GM23338 (cell line): Measurements from ENCODE around the gene ABCC1. TPM values are rescaled to one million over a fixed set of nuclear protein-coding genes. Genes with fewer than 3 reads are reported as not detected.

Source experiments
- ATAC-seq: fragments of 200-7000 bp; cut with Tn5 transposase; 3 replicates; pipeline ENCODE4 v1.9.1; 2020
- DNase-seq: peaks from one replicate; pipeline ENCODE4 v3.0.0-alpha.2; 2015; ENCODE audit warnings: low spot score
- H2AFZ ChIP-seq: fragments of 200-600 bp; sonication (generic); 2 replicates; pipeline ENCODE4 v1.8.0; 2016; ENCODE audit warnings: antibody characterized with exemption, mild to moderate bottlenecking, moderate library complexity
- H3F3A ChIP-seq: fragments of 200-600 bp; sonication (generic); replicated peaks from 2 replicates; pipeline ENCODE4 v1.8.0; 2017; ENCODE audit warnings: antibody characterized with exemption, mixed run types, low read depth
- H3K27ac ChIP-seq: fragments of 200-600 bp; sonication (generic); 2 replicates; pipeline ENCODE4 v1.6.1; 2016; ENCODE audit warnings: low read depth
- H3K27me3 ChIP-seq: fragments of 200-600 bp; sonication (generic); 2 replicates; pipeline ENCODE4 v1.8.0; 2016; ENCODE audit warnings: mild to moderate bottlenecking, mixed run types, moderate library complexity; ENCODE audit not compliant: insufficient read depth
- H3K36me3 ChIP-seq: fragments of 200-600 bp; sonication (generic); 2 replicates; pipeline ENCODE4 v1.8.0; 2016; ENCODE audit warnings: mild to moderate bottlenecking; ENCODE audit not compliant: insufficient read depth
- H3K4me1 ChIP-seq: fragments of 200-600 bp; sonication (generic); 2 replicates; pipeline ENCODE4 v1.8.0; 2016; ENCODE audit warnings: mild to moderate bottlenecking, moderate library complexity; ENCODE audit not compliant: insufficient read depth
- H3K4me2 ChIP-seq: fragments of 200-600 bp; sonication (generic); 2 replicates; pipeline ENCODE4 v1.7.1; 2017; ENCODE audit warnings: mixed run types
- H3K4me3 ChIP-seq: fragments of 200-600 bp; sonication (generic); 2 replicates; pipeline ENCODE4 v1.6.1; 2016; ENCODE audit warnings: mixed run types
- H3K79me2 ChIP-seq: fragments of 200-600 bp; sonication (generic); replicated peaks from 2 replicates; pipeline ENCODE4 v1.8.0; 2017; ENCODE audit warnings: mild to moderate bottlenecking; ENCODE audit not compliant: insufficient read depth
- H3K9me2 ChIP-seq: fragments of 200-600 bp; sonication (generic); 2 replicates; pipeline ENCODE4 v1.8.0; 2017; ENCODE audit not compliant: insufficient read depth
- H4K20me1 ChIP-seq: fragments of 200-600 bp; sonication (generic); replicated peaks from 2 replicates; pipeline ENCODE4 v1.8.0; 2017; ENCODE audit warnings: mild to moderate bottlenecking; ENCODE audit not compliant: insufficient read depth
- H3K27ac Mint-ChIP-seq: 2 replicates; pipeline ENCODE4 v1.8.0; 2020; ENCODE audit warnings: inconsistent platforms, mild to moderate bottlenecking, moderate library complexity, mixed read lengths
- H3K27me3 Mint-ChIP-seq: 3 replicates; pipeline ENCODE4 v1.8.0; 2022; ENCODE audit warnings: low read depth, mild to moderate bottlenecking, moderate library complexity, mixed read lengths, inconsistent platforms; ENCODE audit not compliant: insufficient read depth, poor library complexity
- H3K36me3 Mint-ChIP-seq: 3 replicates; pipeline ENCODE4 v1.8.0; 2021; ENCODE audit warnings: low read depth, mild to moderate bottlenecking, inconsistent platforms, moderate library complexity, mixed read lengths
- H3K4me1 Mint-ChIP-seq: 3 replicates; pipeline ENCODE4 v1.8.0; 2020; ENCODE audit warnings: mild to moderate bottlenecking, inconsistent platforms, mixed read lengths
- H3K4me3 Mint-ChIP-seq: 3 replicates; pipeline ENCODE4 v1.8.0; 2021; ENCODE audit warnings: moderate library complexity, mild to moderate bottlenecking, inconsistent platforms, mixed read lengths
- H3K9me3 Mint-ChIP-seq: 3 replicates; pipeline ENCODE4 v1.8.0; 2020; ENCODE audit warnings: moderate library complexity, mild to moderate bottlenecking, inconsistent platforms, mixed read lengths
- CREB1 ChIP-seq: fragments of 250-450 bp; sonication (Bioruptor Pico); IDR thresholded peaks from 2 replicates; pipeline ENCODE4 v1.5.0; 2020; ENCODE audit warnings: low read depth, mild to moderate bottlenecking, moderate library complexity
- CTCF ChIP-seq, 2 experiments: fragments of 200-600 bp in 1 of 2; sonication (generic) in 1 of 2; conservative IDR thresholded peaks; 2 replicates each; pipeline versions ENCODE4 v1.5.1 to v1.6.1; 2016 to 2017; ENCODE audit warnings: antibody characterized with exemption in 2 of 2, low read depth in 2 of 2, mild to moderate bottlenecking in 2 of 2, moderate library complexity in 1 of 2
- ETS1 ChIP-seq: IDR thresholded peaks from 2 replicates; pipeline ENCODE4 v1.6.1; 2016; ENCODE audit warnings: antibody characterized with exemption
- EZH2 ChIP-seq: fragments of 200-600 bp; sonication (generic); IDR thresholded peaks from one replicate; pipeline ENCODE4 v1.8.0; 2017; ENCODE audit warnings: antibody characterized with exemption, mild to moderate bottlenecking, low read depth; ENCODE audit not compliant: unreplicated experiment
- EZH2phosphoT487 ChIP-seq: fragments of 200-600 bp; sonication (generic); IDR thresholded peaks from one replicate; pipeline ENCODE4 v1.8.1; 2018; ENCODE audit warnings: antibody characterized with exemption; ENCODE audit not compliant: unreplicated experiment
- JUNB ChIP-seq: IDR thresholded peaks from one replicate; pipeline ENCODE4 v1.6.1; 2016; ENCODE audit warnings: antibody characterized with exemption; ENCODE audit not compliant: unreplicated experiment
- NANOG ChIP-seq: IDR thresholded peaks from 2 replicates; pipeline ENCODE4 v1.6.1; 2016; ENCODE audit warnings: antibody characterized with exemption, borderline replicate concordance
- POLR2AphosphoS5 ChIP-seq: IDR thresholded peaks from 2 replicates; pipeline ENCODE4 v1.6.1; 2016; ENCODE audit warnings: antibody characterized with exemption, low read depth
- STAT1 ChIP-seq: IDR thresholded peaks from one replicate; pipeline ENCODE4 v1.6.1; 2016; ENCODE audit warnings: antibody characterized with exemption; ENCODE audit not compliant: unreplicated experiment
- ZNF114 ChIP-seq: fragments of 250-450 bp; sonication (Bioruptor Pico); IDR thresholded peaks from 2 replicates; pipeline ENCODE4 v1.5.0; 2020; ENCODE audit warnings: mild to moderate bottlenecking, moderate library complexity
- ZNF331 ChIP-seq: fragments of 250-450 bp; sonication (Bioruptor Pico); IDR thresholded peaks from 2 replicates; pipeline ENCODE4 v1.5.0; 2020; ENCODE audit warnings: low read depth, mild to moderate bottlenecking, moderate library complexity
- polyA plus RNA-seq: library from polyadenylated mRNA; unstranded; fragments of >200 nt; fragmentation: Nextera tagmentation; extraction: Ambion mirVana; gene quantifications from 2 replicates; pipeline ENCODE4 v1.2.1, GENCODE V29; 2016
- total RNA-seq: library from RNA; depleted of rRNA; stranded (reverse); fragments of >200 nt; shearing (Covaris generic); gene quantifications from 2 replicates; pipeline ENCODE4 v1.2.3, GENCODE V29; 2014
- TF ChIP-seq, protein P1 (sequence below): IDR thresholded peaks from one replicate; pipeline ENCODE4 v1.6.1; 2018; ENCODE audit warnings: antibody characterized with exemption; ENCODE audit not compliant: unreplicated experiment
- TF ChIP-seq, protein P2 (sequence below): fragments of 250-450 bp; sonication (Bioruptor Pico); IDR thresholded peaks from 2 replicates; pipeline ENCODE4 v1.5.0; 2020; ENCODE audit warnings: mild to moderate bottlenecking, moderate library complexity

ABCC1 gene
- total and polyA plus RNA-seq, 2 experiments from 2014 or later: 11.0 to 46.6 TPM

DNA sequence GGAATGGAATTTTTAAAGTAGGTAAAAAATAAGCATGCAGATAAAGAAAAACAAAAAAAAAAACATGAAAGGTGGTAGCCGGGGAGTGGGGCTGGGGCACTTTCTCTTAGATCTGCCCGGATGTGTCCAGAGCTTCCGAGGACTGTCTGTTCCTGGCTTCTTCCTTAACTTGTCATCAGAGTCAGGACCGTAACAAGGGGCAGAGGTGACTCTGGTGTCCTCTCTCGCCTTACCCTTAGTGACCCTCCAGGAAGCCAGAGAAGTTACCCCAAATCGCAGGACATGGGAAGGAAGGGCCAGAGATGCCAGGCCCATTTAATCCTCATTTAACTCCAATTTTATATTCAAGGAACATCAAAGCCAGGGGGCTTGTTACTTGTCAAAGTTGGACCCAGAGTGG is 158.4 kb downstream of the ABCC1 start:
- H3F3A ChIP-seq: no peaks in the 10 kb centered on the region
- no peaks in the 10 kb centered on the region for H3K79me2 ChIP-seq
- DNase-seq (no peak), ATAC-seq (no peak)
- H4K20me1 ChIP-seq: peaks cover 12% of the 10 kb centered on the region; the same call in 1 of the 2 replicates
- H3K27me3 ChIP-seq: no peaks in the 10 kb centered on the region
- H3K4me1 Mint-ChIP-seq: no peaks in the 10 kb centered on the region; the same call in 1 of the 3 replicates
- no peak overlapping the region for H3K27ac ChIP-seq
- H3K9me2 ChIP-seq: no peaks in the 10 kb centered on the region
- H3K36me3 Mint-ChIP-seq: peaks cover 81% of the 10 kb centered on the region
- H3K4me1 ChIP-seq: no peaks in the 10 kb centered on the region; the same call in 1 of the 2 replicates
- H3K9me3 Mint-ChIP-seq: no peaks in the 10 kb centered on the region
- H3K27ac Mint-ChIP-seq: no peak overlapping the region
- TF ChIP-seq NANOG (no peak), ZNF331 (no peak), ZNF114 (no peak), EZH2 (no peak), POLR2AphosphoS5 (no peak), STAT1 (no peak), JUNB (no peak), CTCF (conservative IDR thresholded peaks at IDR 0.05; ENCODE audit: low read depth in 2 of 2) (no peak), EZH2phosphoT487 (no peak), ETS1 (no peak), CREB1 (no peak)
- TF ChIP-seq, protein P1, sequence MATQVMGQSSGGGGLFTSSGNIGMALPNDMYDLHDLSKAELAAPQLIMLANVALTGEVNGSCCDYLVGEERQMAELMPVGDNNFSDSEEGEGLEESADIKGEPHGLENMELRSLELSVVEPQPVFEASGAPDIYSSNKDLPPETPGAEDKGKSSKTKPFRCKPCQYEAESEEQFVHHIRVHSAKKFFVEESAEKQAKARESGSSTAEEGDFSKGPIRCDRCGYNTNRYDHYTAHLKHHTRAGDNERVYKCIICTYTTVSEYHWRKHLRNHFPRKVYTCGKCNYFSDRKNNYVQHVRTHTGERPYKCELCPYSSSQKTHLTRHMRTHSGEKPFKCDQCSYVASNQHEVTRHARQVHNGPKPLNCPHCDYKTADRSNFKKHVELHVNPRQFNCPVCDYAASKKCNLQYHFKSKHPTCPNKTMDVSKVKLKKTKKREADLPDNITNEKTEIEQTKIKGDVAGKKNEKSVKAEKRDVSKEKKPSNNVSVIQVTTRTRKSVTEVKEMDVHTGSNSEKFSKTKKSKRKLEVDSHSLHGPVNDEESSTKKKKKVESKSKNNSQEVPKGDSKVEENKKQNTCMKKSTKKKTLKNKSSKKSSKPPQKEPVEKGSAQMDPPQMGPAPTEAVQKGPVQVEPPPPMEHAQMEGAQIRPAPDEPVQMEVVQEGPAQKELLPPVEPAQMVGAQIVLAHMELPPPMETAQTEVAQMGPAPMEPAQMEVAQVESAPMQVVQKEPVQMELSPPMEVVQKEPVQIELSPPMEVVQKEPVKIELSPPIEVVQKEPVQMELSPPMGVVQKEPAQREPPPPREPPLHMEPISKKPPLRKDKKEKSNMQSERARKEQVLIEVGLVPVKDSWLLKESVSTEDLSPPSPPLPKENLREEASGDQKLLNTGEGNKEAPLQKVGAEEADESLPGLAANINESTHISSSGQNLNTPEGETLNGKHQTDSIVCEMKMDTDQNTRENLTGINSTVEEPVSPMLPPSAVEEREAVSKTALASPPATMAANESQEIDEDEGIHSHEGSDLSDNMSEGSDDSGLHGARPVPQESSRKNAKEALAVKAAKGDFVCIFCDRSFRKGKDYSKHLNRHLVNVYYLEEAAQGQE: no peak
- TF ChIP-seq, protein P2, sequence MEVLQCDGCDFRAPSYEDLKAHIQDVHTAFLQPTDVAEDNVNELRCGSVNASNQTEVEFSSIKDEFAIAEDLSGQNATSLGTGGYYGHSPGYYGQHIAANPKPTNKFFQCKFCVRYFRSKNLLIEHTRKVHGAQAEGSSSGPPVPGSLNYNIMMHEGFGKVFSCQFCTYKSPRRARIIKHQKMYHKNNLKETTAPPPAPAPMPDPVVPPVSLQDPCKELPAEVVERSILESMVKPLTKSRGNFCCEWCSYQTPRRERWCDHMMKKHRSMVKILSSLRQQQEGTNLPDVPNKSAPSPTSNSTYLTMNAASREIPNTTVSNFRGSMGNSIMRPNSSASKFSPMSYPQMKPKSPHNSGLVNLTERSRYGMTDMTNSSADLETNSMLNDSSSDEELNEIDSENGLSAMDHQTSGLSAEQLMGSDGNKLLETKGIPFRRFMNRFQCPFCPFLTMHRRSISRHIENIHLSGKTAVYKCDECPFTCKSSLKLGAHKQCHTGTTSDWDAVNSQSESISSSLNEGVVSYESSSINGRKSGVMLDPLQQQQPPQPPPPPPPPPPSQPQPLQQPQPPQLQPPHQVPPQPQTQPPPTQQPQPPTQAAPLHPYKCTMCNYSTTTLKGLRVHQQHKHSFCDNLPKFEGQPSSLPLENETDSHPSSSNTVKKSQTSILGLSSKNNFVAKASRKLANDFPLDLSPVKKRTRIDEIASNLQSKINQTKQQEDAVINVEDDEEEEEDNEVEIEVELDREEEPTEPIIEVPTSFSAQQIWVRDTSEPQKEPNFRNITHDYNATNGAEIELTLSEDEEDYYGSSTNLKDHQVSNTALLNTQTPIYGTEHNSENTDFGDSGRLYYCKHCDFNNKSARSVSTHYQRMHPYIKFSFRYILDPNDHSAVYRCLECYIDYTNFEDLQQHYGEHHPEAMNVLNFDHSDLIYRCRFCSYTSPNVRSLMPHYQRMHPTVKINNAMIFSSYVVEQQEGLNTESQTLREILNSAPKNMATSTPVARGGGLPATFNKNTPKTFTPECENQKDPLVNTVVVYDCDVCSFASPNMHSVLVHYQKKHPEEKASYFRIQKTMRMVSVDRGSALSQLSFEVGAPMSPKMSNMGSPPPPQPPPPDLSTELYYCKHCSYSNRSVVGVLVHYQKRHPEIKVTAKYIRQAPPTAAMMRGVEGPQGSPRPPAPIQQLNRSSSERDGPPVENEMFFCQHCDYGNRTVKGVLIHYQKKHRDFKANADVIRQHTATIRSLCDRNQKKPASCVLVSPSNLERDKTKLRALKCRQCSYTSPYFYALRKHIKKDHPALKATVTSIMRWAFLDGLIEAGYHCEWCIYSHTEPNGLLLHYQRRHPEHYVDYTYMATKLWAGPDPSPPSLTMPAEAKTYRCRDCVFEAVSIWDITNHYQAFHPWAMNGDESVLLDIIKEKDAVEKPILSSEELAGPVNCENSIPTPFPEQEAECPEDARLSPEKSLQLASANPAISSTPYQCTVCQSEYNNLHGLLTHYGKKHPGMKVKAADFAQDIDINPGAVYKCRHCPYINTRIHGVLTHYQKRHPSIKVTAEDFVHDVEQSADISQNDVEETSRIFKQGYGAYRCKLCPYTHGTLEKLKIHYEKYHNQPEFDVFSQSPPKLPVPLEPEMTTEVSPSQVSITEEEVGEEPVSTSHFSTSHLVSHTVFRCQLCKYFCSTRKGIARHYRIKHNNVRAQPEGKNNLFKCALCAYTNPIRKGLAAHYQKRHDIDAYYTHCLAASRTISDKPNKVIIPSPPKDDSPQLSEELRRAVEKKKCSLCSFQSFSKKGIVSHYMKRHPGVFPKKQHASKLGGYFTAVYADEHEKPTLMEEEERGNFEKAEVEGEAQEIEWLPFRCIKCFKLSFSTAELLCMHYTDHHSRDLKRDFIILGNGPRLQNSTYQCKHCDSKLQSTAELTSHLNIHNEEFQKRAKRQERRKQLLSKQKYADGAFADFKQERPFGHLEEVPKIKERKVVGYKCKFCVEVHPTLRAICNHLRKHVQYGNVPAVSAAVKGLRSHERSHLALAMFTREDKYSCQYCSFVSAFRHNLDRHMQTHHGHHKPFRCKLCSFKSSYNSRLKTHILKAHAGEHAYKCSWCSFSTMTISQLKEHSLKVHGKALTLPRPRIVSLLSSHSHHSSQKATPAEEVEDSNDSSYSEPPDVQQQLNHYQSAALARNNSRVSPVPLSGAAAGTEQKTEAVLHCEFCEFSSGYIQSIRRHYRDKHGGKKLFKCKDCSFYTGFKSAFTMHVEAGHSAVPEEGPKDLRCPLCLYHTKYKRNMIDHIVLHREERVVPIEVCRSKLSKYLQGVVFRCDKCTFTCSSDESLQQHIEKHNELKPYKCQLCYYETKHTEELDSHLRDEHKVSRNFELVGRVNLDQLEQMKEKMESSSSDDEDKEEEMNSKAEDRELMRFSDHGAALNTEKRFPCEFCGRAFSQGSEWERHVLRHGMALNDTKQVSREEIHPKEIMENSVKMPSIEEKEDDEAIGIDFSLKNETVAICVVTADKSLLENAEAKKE: no peak
- H2AFZ ChIP-seq: no peak overlapping the region
- H3K4me3 ChIP-seq: no peak overlapping the region
- H3K4me3 Mint-ChIP-seq: no peak overlapping the region
- peaks cover 2% of the 10 kb centered on the region for H3K27me3 Mint-ChIP-seq
- peaks cover 10% of the 10 kb centered on the region for H3K36me3 ChIP-seq
- no peak overlapping the region for H3K4me2 ChIP-seq
